Muscle of leg (tissue), 11 donors: Measurements from ENCODE around the gene NATD1. TPM values are rescaled to one million over a fixed set of nuclear protein-coding genes. Genes with fewer than 3 reads are reported as not detected.
"Not testable (repeated sequence)": the region's sequence is repeated elsewhere in the genome, so short reads cannot be mapped to it uniquely, and the experiment has no call there.

ENCODE experiments used
- DNase-seq: peaks from one replicate; pipeline ENCODE4 v3.0.0; 2013
- H3K27ac ChIP-seq: one replicate; pipeline ENCODE4 v1.5.1; 2013; ENCODE audit warnings: mild to moderate bottlenecking, low read length, control low read depth
- H3K27me3 ChIP-seq: one replicate; pipeline ENCODE4 v1.6.1; 2013; ENCODE audit warnings: low read length; ENCODE audit not compliant: control insufficient read depth, insufficient read depth
- H3K36me3 ChIP-seq: one replicate; pipeline ENCODE4 v1.6.1; 2013; ENCODE audit warnings: low read length; ENCODE audit not compliant: control insufficient read depth, insufficient read depth
- H3K4me1 ChIP-seq: one replicate; pipeline ENCODE4 v1.6.1; 2013; ENCODE audit warnings: low read length; ENCODE audit not compliant: control insufficient read depth, insufficient read depth
- H3K4me3 ChIP-seq: one replicate; pipeline ENCODE4 v1.5.1; 2013; ENCODE audit warnings: low read length, control low read depth
- H3K9me3 ChIP-seq: replicated peaks from 2 replicates; pipeline ENCODE4 v1.6.1; 2013; ENCODE audit warnings: low read depth, low read length; ENCODE audit not compliant: control insufficient read depth
- WGBS: methylation state at CpG from one replicate; pipeline ENCODE4 v1.1.5; 2013; ENCODE audit warnings: missing lambda C conversion rate; ENCODE audit not compliant: insufficient coverage; 5-methylcytosine and 5-hydroxymethylcytosine counted together
- polyA plus RNA-seq, 8 donors: library from polyadenylated mRNA; unstranded; fragments of 120-200 nt; gene quantifications; one replicate each; pipeline versions ENCODE4 v1.2.1 to v1.2.3, GENCODE V29; 2013; ENCODE audit warnings: inconsistent platforms in 1 of 8, low replicate concordance in 1 of 8; ENCODE audit not compliant: insufficient read length in 8 of 8, insufficient read depth in 1 of 8
- total RNA-seq: library from RNA; stranded (reverse); fragments of 120-200 nt; gene quantifications from one replicate; pipeline ENCODE4 v1.2.4, GENCODE V29; 2013

Gene NATD1
- total and polyA plus RNA-seq, 9 donors: 8.7 to 17.2 (median 15.9) TPM

GRCh38 chr17:21232033-21232749 lies 21.0 kb downstream of the NATD1 start:
- 95% methylated on average over 4 of the region's 4 CpGs for WGBS
- Histone ChIP-seq H3K27ac (no peak overlapping the region), H3K9me3 (peaks cover 7% of the 10 kb centered on the region), H3K36me3 (no peaks in the 10 kb centered on the region), H3K4me3 (no peak overlapping the region), H3K27me3 (no peaks in the 10 kb centered on the region), H3K4me1 (peaks cover 8% of the 10 kb centered on the region)
- DNase-seq: no peak

- no peaks in the 10 kb centered on the region for H3K27me3 ChIP-seq
- no peak overlapping the region for H3K27ac ChIP-seq
- H3K4me1 ChIP-seq: peaks cover 8% of the 10 kb centered on the region
- H3K4me3 ChIP-seq: no peak overlapping the region
- H3K36me3 ChIP-seq: no peaks in the 10 kb centered on the region
- WGBS: 49% methylated on average over 6 of the region's 6 CpGs
- DNase-seq: no peak
- peaks cover 7% of the 10 kb centered on the region for H3K9me3 ChIP-seq
Measured at GRCh38 chr17:21231533-21231932, 21.7 kb downstream of the NATD1 start.

DNA sequence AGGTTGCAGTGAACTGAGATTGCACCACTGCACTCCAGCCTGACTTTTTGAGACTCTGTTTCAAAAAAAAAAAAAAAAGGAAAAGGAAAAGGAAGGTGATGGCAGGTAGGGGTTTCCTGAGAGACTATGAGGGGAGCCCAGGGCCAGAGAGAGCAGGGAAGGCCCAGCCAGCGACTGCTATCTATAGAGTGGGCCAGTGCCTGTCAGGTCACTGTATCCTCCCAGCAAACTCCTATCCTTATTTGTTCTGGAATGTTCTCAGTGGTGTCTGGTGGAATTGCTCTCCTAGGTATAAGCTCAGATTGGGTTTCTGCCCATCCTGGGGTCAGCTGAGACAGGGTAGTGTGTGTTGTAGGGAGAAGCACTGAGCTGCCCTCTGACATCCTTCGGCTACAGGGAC lies 24.4 kb downstream of the NATD1 start:
- no peak overlapping the region for H3K27ac ChIP-seq

GRCh38 chr17:21228111-21228510 lies 25.1 kb downstream of the NATD1 start:
- H3K27ac ChIP-seq: no peak overlapping the region
- H3K4me3 ChIP-seq: no peak overlapping the region
- peaks cover 8% of the 10 kb centered on the region for H3K4me1 ChIP-seq
- peaks cover 7% of the 10 kb centered on the region for H3K9me3 ChIP-seq
- no peaks in the 10 kb centered on the region for H3K27me3 ChIP-seq
- WGBS: 73% methylated on average over 4 of the region's 4 CpGs
- peaks cover 6% of the 10 kb centered on the region for H3K36me3 ChIP-seq
- no peak for DNase-seq

More for the DNA sequence above, 24.4 kb downstream of the NATD1 start:
- H3K9me3 ChIP-seq: peaks cover 7% of the 10 kb centered on the region
- WGBS: no CpG with 5 or more reads among the region's 2 CpGs
- no peaks in the 10 kb centered on the region for H3K36me3 ChIP-seq
- no peak for DNase-seq
- peaks cover 8% of the 10 kb centered on the region for H3K4me1 ChIP-seq
- no peaks in the 10 kb centered on the region for H3K27me3 ChIP-seq
- H3K4me3 ChIP-seq: no peak overlapping the region

- H3K27ac ChIP-seq, H3K4me1 ChIP-seq, H3K27me3 ChIP-seq, H3K4me3 ChIP-seq, H3K9me3 ChIP-seq, DNase-seq: not testable (repeated sequence)
- peaks cover 14% of the 10 kb centered on the region for H3K36me3 ChIP-seq
- 75% methylated on average over 5 of the region's 11 CpGs for WGBS
Measured at GRCh38 chr17:21227277-21227676, 25.9 kb downstream of the NATD1 start.

DNA sequence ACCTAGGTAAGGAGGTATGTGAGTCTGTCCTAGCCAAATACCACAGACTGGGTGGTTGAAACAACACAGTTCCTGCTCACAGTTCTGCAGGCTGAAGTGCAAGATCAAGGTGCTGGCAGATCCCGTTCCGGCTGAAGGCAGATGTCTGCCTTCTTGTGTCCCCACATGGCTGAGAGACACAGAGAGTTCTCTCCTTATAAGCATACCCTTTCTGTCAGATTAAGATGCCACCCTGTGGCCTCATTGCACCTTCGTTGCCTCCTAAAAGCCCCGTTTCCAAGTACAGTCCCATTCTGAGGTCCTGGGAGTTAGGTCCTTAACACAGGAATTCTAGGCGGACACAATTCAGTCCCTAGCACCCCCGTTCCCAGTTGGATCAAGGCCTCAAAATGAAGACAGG lies 30.1 kb downstream of the NATD1 start:
- no peaks in the 10 kb centered on the region for H3K9me3 ChIP-seq
- H3K4me1 ChIP-seq: no peaks in the 10 kb centered on the region
- no peaks in the 10 kb centered on the region for H3K27me3 ChIP-seq
- peaks cover 33% of the 10 kb centered on the region for H3K36me3 ChIP-seq
- H3K4me3 ChIP-seq: no peak overlapping the region
- H3K27ac ChIP-seq: no peak overlapping the region
- DNase-seq: no peak
- WGBS: 87% methylated on average over 6 of the region's 6 CpGs

- WGBS: 93% methylated on average over 2 of the region's 3 CpGs
- DNase-seq: no peak
- no peaks in the 10 kb centered on the region for H3K9me3 ChIP-seq
- peaks cover 39% of the 10 kb centered on the region for H3K36me3 ChIP-seq
- H3K27ac ChIP-seq: no peak overlapping the region
- H3K27me3 ChIP-seq: no peaks in the 10 kb centered on the region
- peaks cover 12% of the 10 kb centered on the region for H3K4me1 ChIP-seq
- no peak overlapping the region for H3K4me3 ChIP-seq
Measured at GRCh38 chr17:21218831-21219380, 34.3 kb downstream of the NATD1 start.

GRCh38 chr17:21218101-21218500 lies 35.1 kb downstream of the NATD1 start:
- 63% methylated on average over 1 of the region's 3 CpGs for WGBS
- Histone ChIP-seq H3K9me3 (no peaks in the 10 kb centered on the region), H3K4me1 (peaks cover 12% of the 10 kb centered on the region), H3K36me3 (peaks cover 33% of the 10 kb centered on the region), H3K27me3 (no peaks in the 10 kb centered on the region), H3K4me3 (no peak overlapping the region), H3K27ac (no peak overlapping the region)
- DNase-seq: peak; percentile 26

DNA sequence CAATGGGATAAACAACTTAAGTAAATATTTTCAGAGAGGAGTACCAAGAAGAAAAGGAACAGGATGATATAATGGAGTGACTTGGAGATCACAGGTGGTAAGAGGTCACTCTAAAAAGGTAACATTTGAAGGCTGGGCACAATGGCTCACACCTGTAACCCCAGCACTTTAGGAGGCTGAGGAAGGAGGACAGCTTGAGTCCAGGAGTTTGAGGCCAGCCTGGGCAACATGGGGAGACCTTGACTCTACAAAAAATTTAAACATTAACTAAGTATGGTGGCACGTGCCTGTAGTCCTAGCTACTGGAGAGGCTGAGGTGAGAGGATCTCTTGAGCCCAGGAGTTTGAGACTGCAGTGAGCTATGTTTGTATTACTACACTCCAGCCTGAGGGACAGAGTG lies 35.9 kb downstream of the NATD1 start:
- DNase-seq: no peak
- Histone ChIP-seq H3K9me3 (no peaks in the 10 kb centered on the region), H3K36me3 (peaks cover 26% of the 10 kb centered on the region), H3K4me3 (no peak overlapping the region), H3K27me3 (no peaks in the 10 kb centered on the region), H3K27ac (no peak overlapping the region), H3K4me1 (peaks cover 19% of the 10 kb centered on the region)
- no CpG with 5 or more reads among the region's 1 CpG for WGBS

GRCh38 chr17:21215935-21216334 lies 37.3 kb downstream of the NATD1 start:
- Histone ChIP-seq H3K4me1 (peaks cover 31% of the 10 kb centered on the region), H3K9me3 (no peaks in the 10 kb centered on the region), H3K36me3 (peaks cover 17% of the 10 kb centered on the region), H3K27ac (no peak overlapping the region), H3K4me3 (no peak overlapping the region), H3K27me3 (no peaks in the 10 kb centered on the region)
- 79% methylated on average over 4 of the region's 6 CpGs for WGBS
- no peak for DNase-seq
